Bronchial epithelial cell (primary cell): ENCODE results near the gene ZFAND3. TPM values are rescaled to one million over a fixed set of nuclear protein-coding genes. Genes with fewer than 3 reads are reported as not detected.
A peak's percentile ranks its signal among the peaks of the same experiment; 100 is the strongest.

Source experiments
- DNase-seq: peaks from one replicate; pipeline ENCODE4 v3.0.0-alpha.2; 2010; ENCODE audit warnings: low read depth
- FAIRE-seq: peaks from 2 replicates; lab custom pipeline; 2011; peaks lifted over from hg19 to GRCh38; lab: Jason Lieb, UNC
- H3K27me3 ChIP-seq: 2 replicates; pipeline ENCODE4 v1.5.1; 2011; ENCODE audit warnings: low read length; ENCODE audit not compliant: control insufficient read depth, insufficient read depth
- H3K36me3 ChIP-seq: 2 replicates; pipeline ENCODE4 v1.5.1; 2011; ENCODE audit warnings: low read length; ENCODE audit not compliant: control insufficient read depth, insufficient read depth
- H3K4me3 ChIP-seq: 2 replicates; pipeline ENCODE4 v1.5.1; 2011; ENCODE audit warnings: mild to moderate bottlenecking, low read depth, low read length, control low read depth
- CTCF ChIP-seq: IDR thresholded peaks from 2 replicates; pipeline ENCODE4 v1.5.1; 2011; ENCODE audit warnings: mild to moderate bottlenecking, moderate library complexity, low read length, control low read depth, inconsistent platforms; ENCODE audit not compliant: insufficient read depth, severe bottlenecking
- total RNA-seq: library from RNA; depleted of rRNA; stranded (reverse); fragments of >200 nt; gene quantifications from 2 replicates; pipeline ENCODE4 v1.2.1, GENCODE V29; 2014

ZFAND3 gene
- total RNA-seq, 1 donor from 2014 or later: 25.5 TPM

- Histone ChIP-seq H3K4me3 (no peak overlapping the region), H3K27me3 (no peaks in the 10 kb centered on the region), H3K36me3 (no peaks in the 10 kb centered on the region)
- no peak for TF ChIP-seq CTCF
- FAIRE-seq (no peak), DNase-seq (no peak)
Observed at GRCh38 chr6:37800703-37801604, 18.6 kb upstream of the ZFAND3 start.

GRCh38 chr6:37801605-37801940, 18.0 kb upstream of the ZFAND3 start:
- H3K4me3 ChIP-seq: no peak overlapping the region
- TF ChIP-seq CTCF: no peak
- H3K27me3 ChIP-seq: no peaks in the 10 kb centered on the region
- no peaks in the 10 kb centered on the region for H3K36me3 ChIP-seq
- DNase-seq (no peak), FAIRE-seq (no peak)

GRCh38 chr6:37802810-37803209, 16.7 kb upstream of the ZFAND3 start:
- no peak for TF ChIP-seq CTCF
- FAIRE-seq: no peak
- DNase-seq: no peak

GRCh38 chr6:37804586-37804985, 14.9 kb upstream of the ZFAND3 start:
- H3K4me3 ChIP-seq: no peak overlapping the region
- no peak for FAIRE-seq
- H3K27me3 ChIP-seq: no peaks in the 10 kb centered on the region
- peak; percentile 41 for DNase-seq
- no peaks in the 10 kb centered on the region for H3K36me3 ChIP-seq
- TF ChIP-seq CTCF: no peak

More at GRCh38 chr6:37802810-37803209, 16.7 kb upstream of the ZFAND3 start:
- H3K27me3 ChIP-seq: no peaks in the 10 kb centered on the region
- H3K36me3 ChIP-seq: no peaks in the 10 kb centered on the region
- no peak overlapping the region for H3K4me3 ChIP-seq

- Histone ChIP-seq H3K27me3 (no peaks in the 10 kb centered on the region), H3K36me3 (no peaks in the 10 kb centered on the region), H3K4me3 (no peak overlapping the region)
- no peak for TF ChIP-seq CTCF
- no peak for DNase-seq
- FAIRE-seq: no peak
Observed at GRCh38 chr6:37806213-37806612, 13.3 kb upstream of the ZFAND3 start.
